MM.1S (cell line): ENCODE results near the gene KCNJ15.

Experiments used
- DNase-seq: peaks from one replicate; pipeline ENCODE4 v3.0.0-alpha.2; 2015
- H2AFZ ChIP-seq: fragments of 300-600 bp; sonication (generic); 2 replicates; pipeline ENCODE4 v1.6.0; 2016; ENCODE audit warnings: antibody characterized with exemption, low read length
- H3F3A ChIP-seq: fragments of 300-600 bp; sonication (generic); 2 replicates; pipeline ENCODE4 v1.6.1; 2016; ENCODE audit warnings: mild to moderate bottlenecking, antibody characterized with exemption, low read length, moderate library complexity, mixed read lengths; ENCODE audit not compliant: insufficient read depth
- H3K27ac ChIP-seq: fragments of 300-600 bp; sonication (generic); 2 replicates; pipeline ENCODE4 v1.5.1; 2016; ENCODE audit warnings: mild to moderate bottlenecking, low read length
- H3K27me3 ChIP-seq: fragments of 300-600 bp; sonication (generic); replicated peaks from 2 replicates; pipeline ENCODE4 v1.6.0; 2016; ENCODE audit warnings: low read length; ENCODE audit not compliant: insufficient read depth
- H3K36me3 ChIP-seq: fragments of 300-600 bp; sonication (generic); replicated peaks from 2 replicates; pipeline ENCODE4 v1.6.1; 2016; ENCODE audit warnings: mild to moderate bottlenecking, low read length, mixed read lengths; ENCODE audit not compliant: insufficient read depth
- H3K4me1 ChIP-seq: fragments of 300-600 bp; sonication (generic); 2 replicates; pipeline ENCODE4 v1.6.1; 2016; ENCODE audit warnings: low read length, mixed read lengths
- H3K4me2 ChIP-seq: fragments of 300-600 bp; sonication (generic); 2 replicates; pipeline ENCODE4 v1.6.0; 2016; ENCODE audit warnings: low read depth, low read length
- H3K4me3 ChIP-seq: fragments of 300-600 bp; sonication (generic); 2 replicates; pipeline ENCODE4 v1.5.1; 2016; ENCODE audit warnings: low read length, mixed read lengths
- H3K79me2 ChIP-seq: fragments of 300-600 bp; sonication (generic); 2 replicates; pipeline ENCODE4 v1.6.1; 2016; ENCODE audit warnings: mixed run types, low read length, mixed read lengths
- H3K9ac ChIP-seq: fragments of 300-600 bp; sonication (generic); 2 replicates; pipeline ENCODE4 v1.6.1; 2016; ENCODE audit warnings: low read length, mixed read lengths
- H3K9me2 ChIP-seq: fragments of 300-600 bp; sonication (generic); replicated peaks from 2 replicates; pipeline ENCODE4 v1.6.1; 2016; ENCODE audit warnings: mild to moderate bottlenecking, low read length, mixed read lengths; ENCODE audit not compliant: insufficient read depth
- H3K9me3 ChIP-seq: fragments of 300-600 bp; sonication (generic); replicated peaks from 2 replicates; pipeline ENCODE4 v1.6.1; 2016; ENCODE audit warnings: mild to moderate bottlenecking, low read length, mixed read lengths; ENCODE audit not compliant: insufficient read depth
- H4K20me1 ChIP-seq: fragments of 300-600 bp; sonication (generic); 2 replicates; pipeline ENCODE4 v1.6.1; 2016; ENCODE audit warnings: mild to moderate bottlenecking, low read length, moderate library complexity, mixed read lengths; ENCODE audit not compliant: insufficient read depth
- EZH2 ChIP-seq: fragments of 300-600 bp; sonication (generic); optimal IDR thresholded peaks from 2 replicates; pipeline ENCODE3; 2017; ENCODE audit warnings: low read depth, mild to moderate bottlenecking, antibody characterized with exemption, low read length, mixed read lengths
- EZH2phosphoT487 ChIP-seq: fragments of 300-600 bp; sonication (generic); IDR thresholded peaks from 2 replicates; pipeline ENCODE4 v1.6.1; 2018; ENCODE audit warnings: antibody characterized with exemption, low read length
- TF ChIP-seq, protein P1 (sequence below): fragments of 300-600 bp; sonication (generic); IDR thresholded peaks from 2 replicates; pipeline ENCODE4 v1.5.1; 2016; ENCODE audit warnings: antibody characterized with exemption, low read length, mixed read lengths

Gene KCNJ15

DNA sequence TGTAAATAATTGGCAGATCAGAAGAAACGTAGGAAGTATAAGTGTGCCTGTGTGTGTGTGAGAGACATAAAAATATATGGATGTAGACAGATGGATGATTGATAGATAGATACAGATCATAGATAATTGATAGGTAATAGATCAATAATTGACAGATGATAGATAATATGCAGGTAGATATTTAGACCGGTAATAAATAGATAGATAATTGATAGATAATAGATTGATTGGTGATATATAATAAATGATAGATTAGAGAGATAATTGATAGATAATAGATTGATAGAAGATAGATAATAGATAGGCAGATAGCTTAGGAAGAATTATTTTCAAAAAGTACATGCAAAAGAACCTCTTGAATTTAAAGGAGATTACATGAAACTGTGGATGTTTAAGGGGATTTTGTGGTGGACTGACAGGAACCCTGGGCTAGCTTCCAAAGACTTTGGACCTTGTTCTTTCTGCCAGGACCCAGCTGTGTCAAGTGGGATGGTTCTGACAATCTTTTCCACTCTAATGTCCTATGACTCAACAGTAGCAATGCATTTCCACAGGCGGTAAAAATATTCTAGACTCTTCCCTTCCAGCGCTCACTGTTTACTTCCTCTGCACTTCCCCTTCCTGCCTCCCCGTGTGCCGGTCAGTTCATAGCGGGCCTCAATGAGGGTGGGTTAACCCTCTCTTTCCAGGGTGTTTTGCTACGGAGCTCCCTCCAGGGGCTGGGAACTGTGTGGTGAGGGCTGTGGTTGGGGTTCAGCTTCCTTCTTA lies 39.4 kb downstream of the KCNJ15 start:
- H2AFZ ChIP-seq: no peak overlapping the region
- no peak overlapping the region for H3K27ac ChIP-seq
- TF ChIP-seq, protein P1, sequence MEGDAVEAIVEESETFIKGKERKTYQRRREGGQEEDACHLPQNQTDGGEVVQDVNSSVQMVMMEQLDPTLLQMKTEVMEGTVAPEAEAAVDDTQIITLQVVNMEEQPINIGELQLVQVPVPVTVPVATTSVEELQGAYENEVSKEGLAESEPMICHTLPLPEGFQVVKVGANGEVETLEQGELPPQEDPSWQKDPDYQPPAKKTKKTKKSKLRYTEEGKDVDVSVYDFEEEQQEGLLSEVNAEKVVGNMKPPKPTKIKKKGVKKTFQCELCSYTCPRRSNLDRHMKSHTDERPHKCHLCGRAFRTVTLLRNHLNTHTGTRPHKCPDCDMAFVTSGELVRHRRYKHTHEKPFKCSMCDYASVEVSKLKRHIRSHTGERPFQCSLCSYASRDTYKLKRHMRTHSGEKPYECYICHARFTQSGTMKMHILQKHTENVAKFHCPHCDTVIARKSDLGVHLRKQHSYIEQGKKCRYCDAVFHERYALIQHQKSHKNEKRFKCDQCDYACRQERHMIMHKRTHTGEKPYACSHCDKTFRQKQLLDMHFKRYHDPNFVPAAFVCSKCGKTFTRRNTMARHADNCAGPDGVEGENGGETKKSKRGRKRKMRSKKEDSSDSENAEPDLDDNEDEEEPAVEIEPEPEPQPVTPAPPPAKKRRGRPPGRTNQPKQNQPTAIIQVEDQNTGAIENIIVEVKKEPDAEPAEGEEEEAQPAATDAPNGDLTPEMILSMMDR: no peak
- TF ChIP-seq EZH2phosphoT487 (no peak), EZH2 (no peak)
- DNase-seq: no peak
- no peaks in the 10 kb centered on the region for H4K20me1 ChIP-seq
- no peaks in the 10 kb centered on the region for H3K9me2 ChIP-seq
- no peaks in the 10 kb centered on the region for H3K79me2 ChIP-seq
- H3K36me3 ChIP-seq: no peaks in the 10 kb centered on the region
- no peaks in the 10 kb centered on the region for H3K9me3 ChIP-seq
- H3K4me3 ChIP-seq: no peak overlapping the region
- no peak overlapping the region for H3K4me2 ChIP-seq
- H3K9ac ChIP-seq: no peak overlapping the region
- no peaks in the 10 kb centered on the region for H3K27me3 ChIP-seq
- H3K4me1 ChIP-seq: 0 out of 2 replicates have a peak, but pooled peaks cover 4% of the 10 kb centered on the region
- no peaks in the 10 kb centered on the region for H3F3A ChIP-seq

- no peak overlapping the region for H2AFZ ChIP-seq
- H3K4me1 ChIP-seq: 0 out of 2 replicates have a peak, but pooled peaks cover 4% of the 10 kb centered on the region
- no peak overlapping the region for H3K27ac ChIP-seq
- no peak for DNase-seq
- no peaks in the 10 kb centered on the region for H3K79me2 ChIP-seq
- no peaks in the 10 kb centered on the region for H3K9me2 ChIP-seq
- H3F3A ChIP-seq: no peaks in the 10 kb centered on the region
- no peak overlapping the region for H3K9ac ChIP-seq
- no peaks in the 10 kb centered on the region for H3K27me3 ChIP-seq
- no peaks in the 10 kb centered on the region for H3K9me3 ChIP-seq
- H3K36me3 ChIP-seq: no peaks in the 10 kb centered on the region
- no peaks in the 10 kb centered on the region for H4K20me1 ChIP-seq
- H3K4me3 ChIP-seq: no peak overlapping the region
- TF ChIP-seq EZH2phosphoT487: no peak
- TF ChIP-seq EZH2: no peak
- TF ChIP-seq, protein P1: no peak
- no peak overlapping the region for H3K4me2 ChIP-seq
Measured at GRCh38 chr21:38297194-38297631, 40.4 kb downstream of the KCNJ15 start.

DNA sequence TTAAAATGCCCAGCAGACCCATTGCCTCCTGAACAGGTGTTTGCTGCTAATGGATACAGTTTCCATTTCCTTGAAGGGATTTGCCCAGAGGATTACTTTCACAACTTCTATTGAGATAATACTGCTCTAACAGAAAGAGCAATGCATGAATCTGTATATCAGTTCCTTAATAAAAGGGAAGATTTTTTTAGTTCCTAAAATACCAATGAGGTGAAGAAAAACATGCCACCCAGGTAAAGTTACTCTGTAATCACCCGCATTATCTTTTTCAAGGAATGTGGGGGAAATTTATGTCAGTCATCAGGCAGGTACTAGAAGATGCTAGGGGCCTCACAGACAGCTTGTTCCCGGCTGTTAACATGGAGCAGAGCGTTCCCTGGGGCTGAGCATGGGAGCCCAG lies 41.1 kb downstream of the KCNJ15 start:
- H3K4me3 ChIP-seq: no peak overlapping the region
- H3F3A ChIP-seq: no peaks in the 10 kb centered on the region
- DNase-seq: no peak
- H3K27me3 ChIP-seq: no peaks in the 10 kb centered on the region
- no peaks in the 10 kb centered on the region for H3K9me2 ChIP-seq
- TF ChIP-seq, protein P1: no peak
- no peak for TF ChIP-seq EZH2
- TF ChIP-seq EZH2phosphoT487: no peak
- H3K9me3 ChIP-seq: no peaks in the 10 kb centered on the region
- H3K36me3 ChIP-seq: no peaks in the 10 kb centered on the region
- no peak overlapping the region for H2AFZ ChIP-seq
- no peaks in the 10 kb centered on the region for H3K79me2 ChIP-seq
- no peak overlapping the region for H3K27ac ChIP-seq
- no peak overlapping the region for H3K9ac ChIP-seq
- H4K20me1 ChIP-seq: no peaks in the 10 kb centered on the region
- H3K4me1 ChIP-seq: 0 out of 2 replicates have a peak, but pooled peaks cover 4% of the 10 kb centered on the region
- H3K4me2 ChIP-seq: no peak overlapping the region
